ENCODE data around the gene C2CD2. TPM values are rescaled to one million over a fixed set of nuclear protein-coding genes. Genes with fewer than 3 reads are reported as not detected.

C2CD2 gene
- total and polyA plus RNA-seq, 2 experiments from 2014 or later: 4.5 to 16.2 TPM

DNA sequence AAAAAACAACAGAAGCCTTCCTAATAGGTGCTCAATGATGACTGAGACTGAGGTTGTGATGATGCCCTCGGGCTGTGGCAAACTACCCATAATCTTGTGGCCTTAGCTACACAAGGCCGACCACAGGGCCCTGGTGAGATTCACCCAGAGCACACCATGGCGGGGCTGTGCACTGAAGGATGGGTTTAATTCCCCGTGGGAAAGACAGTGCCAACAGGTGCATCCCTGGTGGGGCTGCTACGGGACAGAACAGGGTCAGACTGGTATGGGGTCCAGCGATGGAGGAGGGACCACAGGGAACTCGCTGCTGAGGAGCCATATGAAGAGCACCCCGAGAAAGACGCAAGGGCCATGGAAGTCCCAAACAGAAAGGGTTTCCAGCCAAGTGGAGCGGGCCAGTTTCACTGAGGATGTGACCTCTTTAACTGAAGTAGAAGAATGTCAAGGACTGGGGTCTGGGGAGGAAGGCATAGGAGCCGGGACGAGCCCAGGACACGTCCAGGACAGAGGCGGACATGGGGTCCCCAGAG, 96.0 kb downstream of the C2CD2 start:
- H3K27me3 ChIP-seq (ENCODE audit: insufficient read depth): no peaks in the 10 kb centered on the region
- Mint-ChIP-seq H3K27ac (no peak overlapping the region), H3K9me3 (no peaks in the 10 kb centered on the region), H3K4me1 (peaks cover 4% of the 10 kb centered on the region), H3K27me3 (ENCODE audit: insufficient read depth, low read depth, poor library complexity) (peaks cover 4% of the 10 kb centered on the region), H3K36me3 (ENCODE audit: low read depth) (peaks cover 24% of the 10 kb centered on the region), H3K4me3 (no peak overlapping the region)
- H3K9me2 ChIP-seq (ENCODE audit: insufficient read depth): no peaks in the 10 kb centered on the region
- H3K27ac ChIP-seq (ENCODE audit: low read depth): no peak overlapping the region
- no peaks in the 10 kb centered on the region for H3K4me1 ChIP-seq (ENCODE audit: insufficient read depth)
- H3F3A ChIP-seq (replicated peaks; ENCODE audit: low read depth): no peaks in the 10 kb centered on the region
- H4K20me1 ChIP-seq (replicated peaks; ENCODE audit: insufficient read depth): no peaks in the 10 kb centered on the region; the same call in none of the 2 replicates
- DNase-seq (ENCODE audit: low spot score): no peak
- no peaks in the 10 kb centered on the region for H3K36me3 ChIP-seq (ENCODE audit: insufficient read depth)
- TF ChIP-seq POLR2AphosphoS5 (IDR thresholded peaks at IDR 0.05; ENCODE audit: low read depth) (no peak), ZNF114 (CRISPR knock-in tag; IDR thresholded peaks at IDR 0.05) (no peak), EZH2phosphoT487 (IDR thresholded peaks at IDR 0.05; ENCODE audit: unreplicated experiment) (no peak), CREB1 (CRISPR knock-in tag; IDR thresholded peaks at IDR 0.05; ENCODE audit: low read depth) (no peak), EZH2 (IDR thresholded peaks at IDR 0.05; ENCODE audit: low read depth, unreplicated experiment) (no peak), REST (IDR thresholded peaks at IDR 0.05; ENCODE audit: unreplicated experiment) (no peak)
- TF ChIP-seq, protein P1, sequence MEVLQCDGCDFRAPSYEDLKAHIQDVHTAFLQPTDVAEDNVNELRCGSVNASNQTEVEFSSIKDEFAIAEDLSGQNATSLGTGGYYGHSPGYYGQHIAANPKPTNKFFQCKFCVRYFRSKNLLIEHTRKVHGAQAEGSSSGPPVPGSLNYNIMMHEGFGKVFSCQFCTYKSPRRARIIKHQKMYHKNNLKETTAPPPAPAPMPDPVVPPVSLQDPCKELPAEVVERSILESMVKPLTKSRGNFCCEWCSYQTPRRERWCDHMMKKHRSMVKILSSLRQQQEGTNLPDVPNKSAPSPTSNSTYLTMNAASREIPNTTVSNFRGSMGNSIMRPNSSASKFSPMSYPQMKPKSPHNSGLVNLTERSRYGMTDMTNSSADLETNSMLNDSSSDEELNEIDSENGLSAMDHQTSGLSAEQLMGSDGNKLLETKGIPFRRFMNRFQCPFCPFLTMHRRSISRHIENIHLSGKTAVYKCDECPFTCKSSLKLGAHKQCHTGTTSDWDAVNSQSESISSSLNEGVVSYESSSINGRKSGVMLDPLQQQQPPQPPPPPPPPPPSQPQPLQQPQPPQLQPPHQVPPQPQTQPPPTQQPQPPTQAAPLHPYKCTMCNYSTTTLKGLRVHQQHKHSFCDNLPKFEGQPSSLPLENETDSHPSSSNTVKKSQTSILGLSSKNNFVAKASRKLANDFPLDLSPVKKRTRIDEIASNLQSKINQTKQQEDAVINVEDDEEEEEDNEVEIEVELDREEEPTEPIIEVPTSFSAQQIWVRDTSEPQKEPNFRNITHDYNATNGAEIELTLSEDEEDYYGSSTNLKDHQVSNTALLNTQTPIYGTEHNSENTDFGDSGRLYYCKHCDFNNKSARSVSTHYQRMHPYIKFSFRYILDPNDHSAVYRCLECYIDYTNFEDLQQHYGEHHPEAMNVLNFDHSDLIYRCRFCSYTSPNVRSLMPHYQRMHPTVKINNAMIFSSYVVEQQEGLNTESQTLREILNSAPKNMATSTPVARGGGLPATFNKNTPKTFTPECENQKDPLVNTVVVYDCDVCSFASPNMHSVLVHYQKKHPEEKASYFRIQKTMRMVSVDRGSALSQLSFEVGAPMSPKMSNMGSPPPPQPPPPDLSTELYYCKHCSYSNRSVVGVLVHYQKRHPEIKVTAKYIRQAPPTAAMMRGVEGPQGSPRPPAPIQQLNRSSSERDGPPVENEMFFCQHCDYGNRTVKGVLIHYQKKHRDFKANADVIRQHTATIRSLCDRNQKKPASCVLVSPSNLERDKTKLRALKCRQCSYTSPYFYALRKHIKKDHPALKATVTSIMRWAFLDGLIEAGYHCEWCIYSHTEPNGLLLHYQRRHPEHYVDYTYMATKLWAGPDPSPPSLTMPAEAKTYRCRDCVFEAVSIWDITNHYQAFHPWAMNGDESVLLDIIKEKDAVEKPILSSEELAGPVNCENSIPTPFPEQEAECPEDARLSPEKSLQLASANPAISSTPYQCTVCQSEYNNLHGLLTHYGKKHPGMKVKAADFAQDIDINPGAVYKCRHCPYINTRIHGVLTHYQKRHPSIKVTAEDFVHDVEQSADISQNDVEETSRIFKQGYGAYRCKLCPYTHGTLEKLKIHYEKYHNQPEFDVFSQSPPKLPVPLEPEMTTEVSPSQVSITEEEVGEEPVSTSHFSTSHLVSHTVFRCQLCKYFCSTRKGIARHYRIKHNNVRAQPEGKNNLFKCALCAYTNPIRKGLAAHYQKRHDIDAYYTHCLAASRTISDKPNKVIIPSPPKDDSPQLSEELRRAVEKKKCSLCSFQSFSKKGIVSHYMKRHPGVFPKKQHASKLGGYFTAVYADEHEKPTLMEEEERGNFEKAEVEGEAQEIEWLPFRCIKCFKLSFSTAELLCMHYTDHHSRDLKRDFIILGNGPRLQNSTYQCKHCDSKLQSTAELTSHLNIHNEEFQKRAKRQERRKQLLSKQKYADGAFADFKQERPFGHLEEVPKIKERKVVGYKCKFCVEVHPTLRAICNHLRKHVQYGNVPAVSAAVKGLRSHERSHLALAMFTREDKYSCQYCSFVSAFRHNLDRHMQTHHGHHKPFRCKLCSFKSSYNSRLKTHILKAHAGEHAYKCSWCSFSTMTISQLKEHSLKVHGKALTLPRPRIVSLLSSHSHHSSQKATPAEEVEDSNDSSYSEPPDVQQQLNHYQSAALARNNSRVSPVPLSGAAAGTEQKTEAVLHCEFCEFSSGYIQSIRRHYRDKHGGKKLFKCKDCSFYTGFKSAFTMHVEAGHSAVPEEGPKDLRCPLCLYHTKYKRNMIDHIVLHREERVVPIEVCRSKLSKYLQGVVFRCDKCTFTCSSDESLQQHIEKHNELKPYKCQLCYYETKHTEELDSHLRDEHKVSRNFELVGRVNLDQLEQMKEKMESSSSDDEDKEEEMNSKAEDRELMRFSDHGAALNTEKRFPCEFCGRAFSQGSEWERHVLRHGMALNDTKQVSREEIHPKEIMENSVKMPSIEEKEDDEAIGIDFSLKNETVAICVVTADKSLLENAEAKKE (CRISPR knock-in tag; IDR thresholded peaks at IDR 0.05): no peak
- H3K4me2 ChIP-seq: no peak overlapping the region
- ATAC-seq: no peak
- H2AFZ ChIP-seq: no peak overlapping the region
- 0 out of 2 replicates have a peak, but pooled peaks cover 3% of the 10 kb centered on the region for H3K79me2 ChIP-seq (replicated peaks; ENCODE audit: insufficient read depth)
- H3K4me3 ChIP-seq: no peak overlapping the region
